A549 (cell line): ENCODE measurements around the gene A4GALT. TPM values are rescaled to one million over a fixed set of nuclear protein-coding genes. Genes with fewer than 3 reads are reported as not detected.

Source experiments
- ATAC-seq, 2 experiments: fragments of 200-7000 bp in 1 of 2; fragments of >200 bp in 1 of 2; cut with Nextera tagmentation in 1 of 2; cut with Tn5 transposase in 1 of 2; 3 replicates each; pipeline versions ENCODE4 v1.8.0 to v1.9.1; 2018 to 2020; ENCODE audit warnings: mild to moderate bottlenecking in 1 of 2, moderate library complexity in 1 of 2
- CTCF ChIA-PET: fragments of 300-600 bp; sonication (Branson Sonifier 250); formaldehyde crosslinking; extraction: SDS; loops from one replicate; lab custom pipeline; 2021; ENCODE audit warnings: antibody characterized with exemption, inconsistent platforms; lab: Yijun Ruan, JAX
- POLR2A ChIA-PET: fragments of 350-600 bp; formaldehyde crosslinking; extraction: SDS; loops from one replicate; lab custom pipeline; 2021; ENCODE audit warnings: antibody characterized with exemption, inconsistent platforms; lab: Yijun Ruan, JAX
- DNase-seq, 2 experiments: peaks; one replicate each; pipeline versions ENCODE4 v3.0.0 to v3.0.0-alpha.2; 2011 to 2016; ENCODE audit warnings: low read depth in 1 of 2, low spot score in 1 of 2
- FAIRE-seq: peaks from 2 replicates; lab custom pipeline; 2011; peaks lifted over from hg19 to GRCh38; lab: Jason Lieb, UNC
- H3K27ac ChIP-seq, 2 experiments: fragments of >200 bp; sonication (Bioruptor Twin); formaldehyde crosslinking; 3 replicates each; pipeline ENCODE4 v1.5.1; 2016 to 2017
- H3K4me1 ChIP-seq: fragments of >200 bp; sonication (Bioruptor Twin); formaldehyde crosslinking; 3 replicates; pipeline ENCODE4 v1.6.1; 2016
- H3K4me2 ChIP-seq: fragments of >200 bp; sonication (Bioruptor Twin); formaldehyde crosslinking; 3 replicates; pipeline ENCODE4 v1.6.1; 2016
- H3K4me3 ChIP-seq: fragments of >200 bp; sonication (Bioruptor Twin); formaldehyde crosslinking; 3 replicates; pipeline ENCODE4 v1.5.1; 2016
- H3K9me3 ChIP-seq: fragments of >200 bp; sonication (Bioruptor Twin); formaldehyde crosslinking; 3 replicates; pipeline ENCODE4 v1.6.1; 2016
- CBX2 ChIP-seq: fragments of 200-600 bp; sonication (generic); IDR thresholded peaks from 2 replicates; pipeline ENCODE4 v1.6.1; 2016; ENCODE audit warnings: low read depth, mild to moderate bottlenecking, borderline replicate concordance
- CBX8 ChIP-seq: fragments of 200-600 bp; sonication (generic); IDR thresholded peaks from 2 replicates; pipeline ENCODE4 v1.6.1; 2016
- CEBPB ChIP-seq, 2 experiments: fragments of >200 bp in 1 of 2; sonication (Bioruptor Twin) in 1 of 2; formaldehyde crosslinking in 1 of 2; IDR thresholded peaks; 2 replicates each; pipeline ENCODE4 v1.6.1; 2012 to 2016
- CHD2 ChIP-seq: fragments of 150-350 bp; IDR thresholded peaks from 2 replicates; pipeline ENCODE4 v1.6.1; 2014; ENCODE audit warnings: low read length; ENCODE audit not compliant: partially characterized antibody
- EHMT2 ChIP-seq: fragments of 200-600 bp; sonication (generic); IDR thresholded peaks from 2 replicates; pipeline ENCODE4 v1.6.1; 2016; ENCODE audit warnings: antibody characterized with exemption, low read depth, mild to moderate bottlenecking, moderate library complexity
- FOSB ChIP-seq: fragments of 250-450 bp; sonication (Bioruptor Pico); IDR thresholded peaks from 2 replicates; pipeline ENCODE4 v1.5.0; 2020; ENCODE audit warnings: mild to moderate bottlenecking, moderate library complexity
- FOSL2 ChIP-seq, 2 experiments: fragments of 450-650 bp in 1 of 2; fragments of >200 bp in 1 of 2; sonication (Bioruptor Twin) in 1 of 2; formaldehyde crosslinking; IDR thresholded peaks; 2 replicates each; pipeline versions ENCODE4 v1.5.0 to v1.6.1; 2016 to 2020; ENCODE audit warnings: mild to moderate bottlenecking in 1 of 2, moderate library complexity in 1 of 2
- GATA3 ChIP-seq: IDR thresholded peaks from 2 replicates; pipeline ENCODE4 v1.6.1; 2012; ENCODE audit warnings: borderline replicate concordance
- HDAC2 ChIP-seq: fragments of 200-600 bp; sonication (generic); IDR thresholded peaks from 2 replicates; pipeline ENCODE4 v1.6.1; 2016
- HEYL ChIP-seq: fragments of 250-450 bp; sonication (Bioruptor Pico); IDR thresholded peaks from 2 replicates; pipeline ENCODE4 v1.8.0; 2021; ENCODE audit warnings: mild to moderate bottlenecking, moderate library complexity
- HOXA7 ChIP-seq: fragments of 250-450 bp; sonication (Bioruptor Pico); IDR thresholded peaks from 2 replicates; pipeline ENCODE4 v1.5.0; 2020; ENCODE audit warnings: mild to moderate bottlenecking, moderate library complexity
- HOXB13 ChIP-seq: fragments of 250-450 bp; sonication (Bioruptor Pico); IDR thresholded peaks from 2 replicates; pipeline ENCODE4 v1.5.0; 2020; ENCODE audit warnings: low read depth, mild to moderate bottlenecking, moderate library complexity
- MYC ChIP-seq: IDR thresholded peaks from 2 replicates; pipeline ENCODE4 v1.6.1; 2012; ENCODE audit warnings: mild to moderate bottlenecking, inconsistent platforms, low read length, improper control_type of control experiment, borderline replicate concordance
- NFE2L2 ChIP-seq: fragments of 150-350 bp; conservative IDR thresholded peaks from 2 replicates; pipeline ENCODE4 v1.6.1; 2014; ENCODE audit warnings: low read length
- POLR2A ChIP-seq: IDR thresholded peaks from 2 replicates; pipeline ENCODE4 v1.6.1; 2012; ENCODE audit warnings: mild to moderate bottlenecking, low read length
- POLR2AphosphoS2 ChIP-seq: conservative IDR thresholded peaks from 2 replicates; pipeline ENCODE4 v1.6.1; 2012; ENCODE audit warnings: low read length, improper control_type of control experiment, inconsistent platforms
- SREBF2 ChIP-seq: fragments of 450-650 bp; IDR thresholded peaks from 2 replicates; pipeline ENCODE4 v1.6.1; 2014; ENCODE audit warnings: mild to moderate bottlenecking, moderate library complexity
- TFCP2L1 ChIP-seq: fragments of 250-450 bp; sonication (Bioruptor Pico); IDR thresholded peaks from 2 replicates; pipeline ENCODE4 v1.5.0; 2021; ENCODE audit warnings: mild to moderate bottlenecking
- WGBS: methylation state at CpG from one replicate; pipeline ENCODE4 v1.1.6; 2017; ENCODE audit errors: missing lambda C conversion rate; 5-methylcytosine and 5-hydroxymethylcytosine counted together
- polyA plus RNA-seq, 4 experiments: library from polyadenylated mRNA; depleted of rRNA in 3 of 4; stranded (reverse); fragments of >200 nt; fragmentation: RNase III in 1 of 4; extraction: RNeasy Plus Mini Kit Qiagen cat#74134 plus additional on column Dnase treatment in 1 of 4; gene quantifications; 2 replicates in 3 of 4; 3 replicates in 1 of 4; pipeline ENCODE4 v1.2.3, GENCODE V29; 2011 to 2017
- TF ChIP-seq, protein P1 (sequence below): fragments of 250-450 bp; sonication (Bioruptor Pico); IDR thresholded peaks from 2 replicates; pipeline ENCODE4 v1.5.0; 2020; ENCODE audit warnings: low read depth, mild to moderate bottlenecking, moderate library complexity
- TF ChIP-seq, protein P2 (sequence below): fragments of 450-650 bp; IDR thresholded peaks from 2 replicates; pipeline ENCODE4 v1.6.1; 2014; ENCODE audit warnings: antibody characterized with exemption
- TF ChIP-seq, protein P3 (sequence below): fragments of 200-600 bp; sonication (generic); IDR thresholded peaks from 2 replicates; pipeline ENCODE4 v1.6.1; 2016; ENCODE audit warnings: antibody characterized with exemption, mild to moderate bottlenecking, moderate library complexity
- TF ChIP-seq, protein P4 (sequence below): fragments of 150-350 bp; IDR thresholded peaks from 2 replicates; pipeline ENCODE4 v1.6.1; 2014; ENCODE audit warnings: low read depth, mild to moderate bottlenecking, low read length
- TF ChIP-seq, protein P5 (sequence below): fragments of >200 bp; sonication (Bioruptor Twin); formaldehyde crosslinking; IDR thresholded peaks from 2 replicates; pipeline ENCODE4 v1.6.1; 2016

Gene A4GALT
- polyA plus RNA-seq, 2 of the 4 experiments (the other 2 are of a cell fraction): 5.1 to 7.8 TPM

DNA sequence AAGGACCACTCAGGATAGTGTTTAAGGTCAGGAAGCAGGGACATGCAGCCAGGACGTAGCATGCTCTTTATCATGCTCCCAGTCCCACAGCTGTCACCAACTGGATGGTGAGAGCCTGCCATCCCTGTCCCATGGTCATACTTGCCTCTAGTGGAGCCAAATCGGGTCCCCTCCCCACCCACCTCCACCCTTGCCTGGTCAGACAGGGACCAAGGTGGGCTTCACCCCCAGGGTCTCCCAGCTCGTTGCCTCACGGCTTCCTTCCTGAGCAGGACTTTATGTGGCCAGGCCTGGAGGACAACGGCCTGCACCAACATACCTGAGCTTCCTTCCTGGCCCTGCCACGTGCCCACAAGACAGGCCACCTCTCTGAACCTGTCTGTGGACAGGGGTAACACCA, 19.8 kb downstream of the A4GALT start:
- no peak overlapping the region for H3K4me3 ChIP-seq
- DNase-seq: no peak
- no peaks in the 10 kb centered on the region for H3K9me3 ChIP-seq
- TF ChIP-seq, protein P1, sequence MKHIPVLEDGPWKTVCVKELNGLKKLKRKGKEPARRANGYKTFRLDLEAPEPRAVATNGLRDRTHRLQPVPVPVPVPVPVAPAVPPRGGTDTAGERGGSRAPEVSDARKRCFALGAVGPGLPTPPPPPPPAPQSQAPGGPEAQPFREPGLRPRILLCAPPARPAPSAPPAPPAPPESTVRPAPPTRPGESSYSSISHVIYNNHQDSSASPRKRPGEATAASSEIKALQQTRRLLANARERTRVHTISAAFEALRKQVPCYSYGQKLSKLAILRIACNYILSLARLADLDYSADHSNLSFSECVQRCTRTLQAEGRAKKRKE (CRISPR knock-in tag): no peak
- no peak for TF ChIP-seq POLR2A
- no peak for TF ChIP-seq SREBF2
- no peak for TF ChIP-seq NFE2L2
- TF ChIP-seq POLR2AphosphoS2: no peak
- TF ChIP-seq EHMT2: no peak
- no peak for TF ChIP-seq CHD2
- ATAC-seq: no peak
- FAIRE-seq: no peak
- ChIA-PET CTCF (interaction anchor here (0.7 kb wide), 1 partner anchor 31 kb away, joined by 6 read pairs; no protein-coding TSS in a partner anchor), POLR2A (no interaction called here)
- H3K4me2 ChIP-seq: no peak overlapping the region
- H3K4me1 ChIP-seq: peaks cover 16% of the 10 kb centered on the region
- no peak overlapping the region for H3K27ac ChIP-seq
- WGBS: 79% methylated on average over 4 of the region's 6 CpGs

DNA sequence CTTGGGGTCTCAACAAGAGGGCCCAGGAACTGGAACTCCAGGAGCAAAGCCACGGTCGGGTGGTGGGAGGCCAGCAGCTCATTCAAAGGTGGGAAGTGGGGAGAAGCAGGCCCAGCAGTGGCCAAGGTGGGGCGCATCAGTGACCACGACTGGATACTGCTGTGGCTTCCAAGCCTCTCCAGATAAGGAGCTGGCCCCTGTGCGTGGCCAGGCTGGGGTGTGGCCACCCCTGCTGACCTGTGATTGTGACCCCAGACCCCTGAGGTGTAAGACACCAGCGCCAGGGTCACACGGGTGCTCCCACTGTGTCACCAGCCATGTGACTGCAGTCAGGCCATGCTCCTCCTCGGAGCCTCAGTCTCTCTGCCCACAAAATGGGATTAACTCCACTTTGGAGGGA, 20.3 kb downstream of the A4GALT start:
- DNase-seq (no peak), ATAC-seq (no peak), FAIRE-seq (no peak)
- ChIA-PET POLR2A (no interaction called here), CTCF (interaction anchor here (0.7 kb wide), 1 partner anchor 31 kb away, joined by 6 read pairs; no protein-coding TSS in a partner anchor)
- TF ChIP-seq, protein P1 (CRISPR knock-in tag): no peak
- no peak for TF ChIP-seq SREBF2
- no peak for TF ChIP-seq FOSL2 (IDR thresholded peaks at IDR 0.05)
- no peak for TF ChIP-seq FOSL2 (CRISPR knock-in tag; IDR thresholded peaks at IDR 0.05)
- no peak for TF ChIP-seq HDAC2
- no peak for TF ChIP-seq MYC
- no peak for TF ChIP-seq FOSB (CRISPR knock-in tag)
- TF ChIP-seq, protein P2, sequence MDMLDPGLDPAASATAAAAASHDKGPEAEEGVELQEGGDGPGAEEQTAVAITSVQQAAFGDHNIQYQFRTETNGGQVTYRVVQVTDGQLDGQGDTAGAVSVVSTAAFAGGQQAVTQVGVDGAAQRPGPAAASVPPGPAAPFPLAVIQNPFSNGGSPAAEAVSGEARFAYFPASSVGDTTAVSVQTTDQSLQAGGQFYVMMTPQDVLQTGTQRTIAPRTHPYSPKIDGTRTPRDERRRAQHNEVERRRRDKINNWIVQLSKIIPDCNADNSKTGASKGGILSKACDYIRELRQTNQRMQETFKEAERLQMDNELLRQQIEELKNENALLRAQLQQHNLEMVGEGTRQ: no peak
- TF ChIP-seq, protein P3, sequence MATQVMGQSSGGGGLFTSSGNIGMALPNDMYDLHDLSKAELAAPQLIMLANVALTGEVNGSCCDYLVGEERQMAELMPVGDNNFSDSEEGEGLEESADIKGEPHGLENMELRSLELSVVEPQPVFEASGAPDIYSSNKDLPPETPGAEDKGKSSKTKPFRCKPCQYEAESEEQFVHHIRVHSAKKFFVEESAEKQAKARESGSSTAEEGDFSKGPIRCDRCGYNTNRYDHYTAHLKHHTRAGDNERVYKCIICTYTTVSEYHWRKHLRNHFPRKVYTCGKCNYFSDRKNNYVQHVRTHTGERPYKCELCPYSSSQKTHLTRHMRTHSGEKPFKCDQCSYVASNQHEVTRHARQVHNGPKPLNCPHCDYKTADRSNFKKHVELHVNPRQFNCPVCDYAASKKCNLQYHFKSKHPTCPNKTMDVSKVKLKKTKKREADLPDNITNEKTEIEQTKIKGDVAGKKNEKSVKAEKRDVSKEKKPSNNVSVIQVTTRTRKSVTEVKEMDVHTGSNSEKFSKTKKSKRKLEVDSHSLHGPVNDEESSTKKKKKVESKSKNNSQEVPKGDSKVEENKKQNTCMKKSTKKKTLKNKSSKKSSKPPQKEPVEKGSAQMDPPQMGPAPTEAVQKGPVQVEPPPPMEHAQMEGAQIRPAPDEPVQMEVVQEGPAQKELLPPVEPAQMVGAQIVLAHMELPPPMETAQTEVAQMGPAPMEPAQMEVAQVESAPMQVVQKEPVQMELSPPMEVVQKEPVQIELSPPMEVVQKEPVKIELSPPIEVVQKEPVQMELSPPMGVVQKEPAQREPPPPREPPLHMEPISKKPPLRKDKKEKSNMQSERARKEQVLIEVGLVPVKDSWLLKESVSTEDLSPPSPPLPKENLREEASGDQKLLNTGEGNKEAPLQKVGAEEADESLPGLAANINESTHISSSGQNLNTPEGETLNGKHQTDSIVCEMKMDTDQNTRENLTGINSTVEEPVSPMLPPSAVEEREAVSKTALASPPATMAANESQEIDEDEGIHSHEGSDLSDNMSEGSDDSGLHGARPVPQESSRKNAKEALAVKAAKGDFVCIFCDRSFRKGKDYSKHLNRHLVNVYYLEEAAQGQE: no peak
- TF ChIP-seq CBX8: no peak
- Histone ChIP-seq H3K4me2 (no peak overlapping the region), H3K4me1 (peaks cover 16% of the 10 kb centered on the region), H3K4me3 (no peak overlapping the region), H3K9me3 (no peaks in the 10 kb centered on the region), H3K27ac (no peak overlapping the region)
- WGBS: 77% methylated on average over 7 of the region's 8 CpGs

DNA sequence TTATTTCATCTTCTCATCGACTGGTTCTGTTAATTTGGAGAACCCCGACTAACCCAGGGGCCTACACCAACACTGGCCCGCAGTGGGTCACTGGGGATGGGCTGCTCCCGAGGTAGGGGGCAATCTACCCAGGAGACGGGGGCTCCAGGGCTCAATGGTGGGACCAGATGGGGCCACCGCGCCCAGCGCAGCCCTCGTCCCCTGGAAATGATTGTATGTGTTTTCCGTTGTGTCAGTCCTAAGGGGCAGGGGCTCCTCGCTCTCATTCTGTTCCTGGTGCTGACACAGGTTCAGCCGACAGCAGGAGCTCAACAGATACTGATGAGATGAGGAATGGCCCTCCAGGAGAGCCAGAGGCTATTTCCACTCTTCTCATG, 20.7 kb downstream of the A4GALT start:
- TF ChIP-seq MYC (no peak), HOXA7 (CRISPR knock-in tag) (no peak), CBX2 (no peak), TFCP2L1 (CRISPR knock-in tag) (no peak), GATA3 (no peak), HEYL (CRISPR knock-in tag) (no peak), CBX8 (no peak), CEBPB (IDR thresholded peaks at IDR 0.05) (no peak), HOXB13 (CRISPR knock-in tag) (no peak)
- TF ChIP-seq, protein P4, sequence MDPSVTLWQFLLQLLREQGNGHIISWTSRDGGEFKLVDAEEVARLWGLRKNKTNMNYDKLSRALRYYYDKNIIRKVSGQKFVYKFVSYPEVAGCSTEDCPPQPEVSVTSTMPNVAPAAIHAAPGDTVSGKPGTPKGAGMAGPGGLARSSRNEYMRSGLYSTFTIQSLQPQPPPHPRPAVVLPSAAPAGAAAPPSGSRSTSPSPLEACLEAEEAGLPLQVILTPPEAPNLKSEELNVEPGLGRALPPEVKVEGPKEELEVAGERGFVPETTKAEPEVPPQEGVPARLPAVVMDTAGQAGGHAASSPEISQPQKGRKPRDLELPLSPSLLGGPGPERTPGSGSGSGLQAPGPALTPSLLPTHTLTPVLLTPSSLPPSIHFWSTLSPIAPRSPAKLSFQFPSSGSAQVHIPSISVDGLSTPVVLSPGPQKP: no peak
- TF ChIP-seq, protein P5, sequence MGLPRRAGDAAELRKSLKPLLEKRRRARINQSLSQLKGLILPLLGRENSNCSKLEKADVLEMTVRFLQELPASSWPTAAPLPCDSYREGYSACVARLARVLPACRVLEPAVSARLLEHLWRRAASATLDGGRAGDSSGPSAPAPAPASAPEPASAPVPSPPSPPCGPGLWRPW: no peak
- peaks cover 16% of the 10 kb centered on the region for H3K4me1 ChIP-seq
- WGBS: 95% methylated on average over 10 of the region's 12 CpGs
- no peak overlapping the region for H3K27ac ChIP-seq
- DNase-seq: no peak
- H3K4me3 ChIP-seq: no peak overlapping the region
- ChIA-PET CTCF (no interaction called here), POLR2A (no interaction called here)
- ATAC-seq: no peak
- no peak for FAIRE-seq
- H3K9me3 ChIP-seq: no peaks in the 10 kb centered on the region
- H3K4me2 ChIP-seq: no peak overlapping the region
